HCEC 1CT (cell line): ENCODE results near the gene LAG3.

ENCODE experiments used
- DNase-seq: peaks from one replicate; pipeline ENCODE4 v3.0.0-alpha.2; 2017

Gene LAG3

GRCh38 chr12:6753772-6754356 is 18.5 kb upstream of the LAG3 start:
- DNase-seq, result no peak

GRCh38 chr12:6754411-6754810 is 17.9 kb upstream of the LAG3 start:
- no peak for DNase-seq

- DNase-seq, result no peak
Observed at GRCh38 chr12:6757028-6757690, 15.2 kb upstream of the LAG3 start.

DNA sequence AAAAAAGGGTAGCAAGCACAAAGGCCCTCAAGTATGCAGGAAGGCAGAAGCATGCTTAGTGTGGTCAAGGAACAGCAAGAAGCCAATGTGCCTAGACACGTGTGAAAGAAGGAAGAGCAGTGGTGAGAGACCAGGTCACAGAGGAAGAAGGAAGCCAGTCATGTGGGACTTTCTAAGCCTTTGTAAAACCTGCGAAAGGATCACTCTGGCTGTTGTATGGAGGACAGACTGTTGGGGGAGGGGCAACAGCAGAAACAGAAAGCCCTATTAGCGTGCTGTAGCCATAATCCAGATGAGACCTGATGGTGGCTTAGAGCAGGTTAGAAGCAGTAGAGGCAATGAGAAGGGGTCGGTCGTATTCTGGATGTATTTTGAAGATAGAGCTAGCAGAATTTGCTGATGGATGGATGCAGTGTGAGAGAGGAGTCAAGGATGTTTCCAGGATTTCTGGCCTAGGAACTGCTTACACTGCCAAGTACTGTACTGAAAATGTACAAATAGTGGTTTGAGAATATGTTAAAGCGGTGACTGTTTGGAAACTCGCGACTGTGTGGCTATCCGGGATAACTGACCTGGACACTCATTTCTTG is 13.7 kb upstream of the LAG3 start:
- DNase-seq, result no peak

- no peak for DNase-seq
Observed at GRCh38 chr12:6759741-6760140, 12.6 kb upstream of the LAG3 start.

- DNase-seq, result no peak
Observed at GRCh38 chr12:6763380-6763779, 8.9 kb upstream of the LAG3 start.

- peak; percentile 99 for DNase-seq
Observed at GRCh38 chr12:6764011-6764828, 8.1 kb upstream of the LAG3 start.

- DNase-seq, result peak; percentile 14
Observed at GRCh38 chr12:6765048-6765633, 7.2 kb upstream of the LAG3 start.

- DNase-seq, result peak; percentile 89
Observed at GRCh38 chr12:6765634-6766581, 6.4 kb upstream of the LAG3 start, which contains the start of gene PTMS. Gene PTMS, plus strand, starts transcription at chr12:6766363. Its CDS starts 343 bp downstream, at chr12:6766706.

- peak; percentile 68 for DNase-seq
Observed at GRCh38 chr12:6766651-6767349, 5.5 kb upstream of the LAG3 start.

DNA sequence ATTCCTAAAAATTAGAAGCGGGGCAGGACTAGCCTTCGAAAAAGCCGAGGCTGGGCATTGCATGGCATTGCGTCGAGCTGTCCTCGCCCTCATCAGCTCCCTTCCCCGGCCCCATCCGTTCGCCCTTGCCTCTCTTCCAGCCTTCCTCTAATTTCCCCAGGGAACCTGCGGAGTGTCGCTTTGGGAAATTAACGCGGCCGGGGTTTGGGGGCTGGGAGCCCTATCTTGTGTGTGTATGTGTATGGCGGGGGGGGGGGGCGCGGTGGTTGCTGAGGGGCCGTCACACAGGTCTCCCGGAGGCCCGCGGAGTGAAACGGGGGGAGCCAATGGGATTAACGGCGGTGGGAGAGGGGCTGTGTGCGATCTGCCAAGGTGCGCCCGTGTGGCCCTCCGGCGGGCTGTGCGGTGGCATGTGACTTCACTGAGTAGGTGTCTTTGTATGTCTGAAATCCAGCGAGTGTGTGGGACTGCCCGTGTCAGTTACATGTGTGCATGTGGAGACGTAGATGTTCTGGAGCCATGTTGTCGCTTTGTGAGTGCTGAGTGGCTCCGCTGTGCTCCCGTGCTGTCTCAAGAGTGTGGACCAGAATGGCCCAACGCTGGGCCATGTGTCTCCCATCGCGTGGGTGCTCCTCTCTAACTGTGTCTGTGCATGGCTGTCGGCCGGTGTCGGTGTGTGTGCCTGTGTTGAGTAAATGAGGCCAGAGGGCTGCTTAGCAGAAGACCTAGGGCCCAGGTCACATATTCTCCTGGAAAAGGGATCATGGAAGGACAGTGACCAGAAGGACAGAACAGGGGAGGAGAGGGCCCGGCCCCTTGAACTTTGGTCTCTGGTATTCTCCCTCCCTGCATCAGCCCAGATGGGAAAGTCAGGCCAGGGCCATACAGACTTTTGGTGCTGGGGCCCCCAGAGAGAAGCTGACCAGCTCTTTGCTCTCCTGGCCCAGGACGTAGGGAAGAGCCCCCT is 4.7 kb upstream of the LAG3 start:
- no peak for DNase-seq

DNA sequence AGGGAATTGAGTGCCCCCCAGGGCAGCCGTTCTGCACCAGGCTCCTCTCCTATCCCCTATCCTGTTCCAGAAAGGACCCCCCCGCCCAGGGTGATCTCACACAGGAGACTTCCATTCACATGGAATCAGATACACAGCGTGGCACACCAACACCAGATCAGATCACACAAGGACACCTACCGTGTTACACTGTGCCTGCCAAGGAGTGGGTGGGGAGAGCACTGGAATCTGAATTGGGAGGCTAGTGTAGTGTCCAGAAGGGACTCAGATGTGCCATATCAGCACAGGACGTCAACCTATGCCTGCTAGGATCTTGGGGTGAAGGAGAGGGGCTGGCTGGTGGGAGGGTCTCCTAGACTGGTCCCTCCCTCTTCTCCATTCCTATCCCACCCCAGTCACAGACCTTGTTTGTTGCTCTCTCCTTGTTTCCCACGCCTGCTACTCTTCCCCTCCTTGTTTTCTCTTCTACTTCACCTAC is 3.8 kb upstream of the LAG3 start:
- DNase-seq, result no peak

DNA sequence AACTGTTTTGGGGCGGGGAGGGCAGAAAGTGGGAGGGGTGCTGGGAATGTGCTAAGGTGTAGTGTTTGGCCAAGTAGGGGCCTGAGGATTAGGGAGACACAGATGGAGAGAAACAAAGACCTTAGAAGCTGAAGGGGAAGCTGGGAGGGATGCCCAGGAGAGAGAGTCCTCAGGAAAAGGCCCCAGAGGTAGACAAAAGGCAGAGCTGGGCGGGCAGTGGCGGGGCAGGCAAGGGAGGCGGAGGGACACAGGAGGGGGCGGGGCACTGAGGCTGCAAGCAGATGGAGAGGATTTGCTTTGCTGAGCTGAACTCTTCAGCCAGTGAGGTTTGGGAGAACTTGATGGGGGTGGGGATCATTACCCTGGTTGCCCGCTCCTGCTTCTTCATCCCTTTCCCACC is 3.3 kb upstream of the LAG3 start:
- no peak for DNase-seq

DNA sequence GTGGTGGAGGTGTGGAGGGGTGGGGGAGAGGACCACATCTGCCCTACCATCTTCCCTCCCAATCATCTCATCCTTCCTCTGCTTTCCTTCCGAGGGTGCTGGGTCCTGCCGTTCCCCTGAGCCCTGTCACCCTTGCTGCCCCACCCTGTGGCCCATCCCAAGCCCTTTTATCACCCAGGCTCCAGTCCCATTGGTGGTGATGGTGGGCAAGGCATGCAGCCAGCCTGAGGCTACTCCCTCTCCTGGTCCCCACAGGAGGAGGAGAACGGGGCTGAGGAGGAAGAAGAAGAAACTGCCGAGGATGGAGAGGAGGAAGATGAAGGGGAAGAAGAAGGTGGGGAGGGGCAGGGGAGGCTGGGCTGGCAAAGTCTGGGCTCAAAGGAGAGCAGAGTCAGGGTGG is 2.7 kb upstream of the LAG3 start:
- DNase-seq, result no peak

DNA sequence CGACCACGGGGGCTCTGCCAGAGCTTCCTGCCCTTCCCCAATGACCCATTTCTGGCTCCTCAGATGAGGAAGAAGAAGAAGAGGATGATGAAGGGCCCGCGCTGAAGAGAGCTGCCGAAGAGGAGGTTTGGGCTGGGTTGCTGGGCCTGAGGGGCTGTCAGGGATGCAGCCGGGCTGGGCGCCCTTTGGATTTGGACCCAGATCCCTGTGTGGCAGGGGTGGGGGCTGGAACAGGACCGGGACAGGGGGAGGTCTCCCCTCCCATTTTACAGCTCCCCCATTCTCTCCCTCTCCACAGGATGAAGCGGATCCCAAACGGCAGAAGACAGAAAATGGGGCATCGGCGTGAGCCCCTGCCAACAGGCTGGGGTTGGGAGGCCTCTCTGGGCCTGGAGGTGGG is 2.2 kb upstream of the LAG3 start:
- no peak for DNase-seq

GRCh38 chr12:6770600-6770999 is 1.7 kb upstream of the LAG3 start:
- no peak for DNase-seq

DNA sequence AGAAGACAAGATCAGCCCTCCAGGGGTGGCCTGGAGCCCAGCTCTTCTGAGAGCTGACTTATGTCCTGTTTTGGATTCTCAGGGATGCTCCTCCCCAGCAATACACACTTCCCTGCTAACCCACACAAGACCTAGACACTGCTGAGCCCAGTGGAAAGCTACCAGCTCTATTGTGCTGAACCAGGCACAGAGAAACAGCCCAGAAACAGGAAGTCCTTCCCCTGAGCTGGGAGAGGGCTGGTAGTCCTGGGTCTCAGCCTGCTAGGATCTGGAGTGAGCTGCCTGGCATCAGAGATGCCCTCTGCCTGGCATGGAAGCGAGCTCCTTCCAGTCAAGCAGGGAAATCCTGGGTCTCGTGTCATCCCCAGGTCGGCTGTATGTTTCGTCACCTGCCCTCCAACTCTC is 1.2 kb upstream of the LAG3 start:
- no peak for DNase-seq

GRCh38 chr12:6771509-6772330 is 600 bp upstream of the LAG3 start:
- no peak for DNase-seq
